ENCODE measurements around the gene FBXL22. TPM values are rescaled to one million over a fixed set of nuclear protein-coding genes. Genes with fewer than 3 reads are reported as not detected.

The FBXL22 gene
- total and polyA plus RNA-seq, 2 donors (not counting 1 experiment from before 2014, with no cell fraction given) = 0.30 to 2.5 TPM

DNA sequence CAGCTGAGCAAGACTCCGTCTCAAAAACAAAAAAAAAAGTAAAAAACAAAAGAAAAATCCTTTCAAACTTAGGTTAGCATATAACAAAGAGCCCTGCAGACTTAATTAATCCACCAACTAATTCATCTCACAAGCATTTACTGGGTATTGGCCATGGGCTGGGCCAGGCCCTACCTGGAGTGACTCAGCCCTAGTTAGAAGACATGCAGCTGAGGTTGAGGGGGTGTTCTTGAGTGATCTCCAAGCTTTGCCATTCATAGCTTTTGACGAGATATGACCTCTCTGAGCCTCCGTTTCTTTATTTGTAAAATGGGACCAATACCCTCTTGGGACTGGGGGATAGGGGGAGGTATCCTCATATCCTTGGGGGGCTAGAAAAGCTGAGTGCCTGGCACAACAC, 7.8 kb downstream of the FBXL22 start:
- POLR2A ChIA-PET = interaction anchor here (0.6 to 0.7 kb wide), 2 partner anchors 22 to 103 kb away, joined by 3 read pairs; no protein-coding TSS in a partner anchor

DNA sequence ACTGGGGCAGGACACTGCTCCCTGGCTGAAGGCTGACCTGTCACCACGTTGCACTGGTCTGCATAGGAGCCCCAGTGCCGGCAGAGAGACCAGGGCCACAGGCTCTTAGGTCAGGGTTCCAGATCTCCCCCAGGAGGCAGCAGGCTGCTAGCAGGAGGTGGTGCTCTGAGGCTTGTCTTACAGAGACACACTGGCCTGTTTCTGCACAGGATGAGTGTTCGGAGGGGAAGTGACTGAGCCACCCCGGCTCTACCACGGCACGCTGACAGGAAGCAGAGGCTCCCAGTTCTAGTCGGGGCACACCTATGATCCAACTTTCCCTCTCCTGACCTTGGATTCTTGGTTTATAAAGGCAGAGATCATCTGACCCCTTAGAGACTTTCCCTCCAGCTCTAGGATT, 8.6 kb downstream of the FBXL22 start:
- H3K4me2 ChIP-seq (replicated peaks; ENCODE audit: low read depth, low read length, poor library complexity, severe bottlenecking) = peak overlapping the region; percentile 44
- H3K4me3 Mint-ChIP-seq = no peak overlapping the region
- no peaks in the 10 kb centered on the region for H3K9me3 ChIP-seq (ENCODE audit: control extremely low read depth in 1 of 3, control insufficient read depth in 2 of 3, insufficient read depth in 1 of 3, low read length in 2 of 3)
- no peaks in the 10 kb centered on the region for H3K27me3 Mint-ChIP-seq
- no peaks in the 10 kb centered on the region for H3K27me3 ChIP-seq (replicated peaks in 1 of 4; ENCODE audit: control extremely low read depth in 1 of 4, control insufficient read depth in 3 of 4, insufficient read depth in 4 of 4, low read length in 3 of 4)
- peaks cover 48% of the 10 kb centered on the region for H3K4me1 Mint-ChIP-seq
- H3K36me3 ChIP-seq (replicated peaks in 1 of 2; ENCODE audit: control extremely low read depth in 1 of 2, control insufficient read depth in 1 of 2, extremely low read depth in 1 of 2, insufficient read depth in 2 of 2, low read length in 1 of 2) = peaks cover 0 to 30% of the 10 kb centered on the region in 2 experiments
- WGBS (ENCODE audit: insufficient coverage) = 2% methylated on average over 7 of the region's 7 CpGs
- TF ChIP-seq EZH2 (IDR thresholded peaks at IDR 0.05; ENCODE audit: borderline replicate concordance, insufficient read depth, low read depth, low read length, poor library complexity, severe bottlenecking) = no peak
- TF ChIP-seq, protein P1, sequence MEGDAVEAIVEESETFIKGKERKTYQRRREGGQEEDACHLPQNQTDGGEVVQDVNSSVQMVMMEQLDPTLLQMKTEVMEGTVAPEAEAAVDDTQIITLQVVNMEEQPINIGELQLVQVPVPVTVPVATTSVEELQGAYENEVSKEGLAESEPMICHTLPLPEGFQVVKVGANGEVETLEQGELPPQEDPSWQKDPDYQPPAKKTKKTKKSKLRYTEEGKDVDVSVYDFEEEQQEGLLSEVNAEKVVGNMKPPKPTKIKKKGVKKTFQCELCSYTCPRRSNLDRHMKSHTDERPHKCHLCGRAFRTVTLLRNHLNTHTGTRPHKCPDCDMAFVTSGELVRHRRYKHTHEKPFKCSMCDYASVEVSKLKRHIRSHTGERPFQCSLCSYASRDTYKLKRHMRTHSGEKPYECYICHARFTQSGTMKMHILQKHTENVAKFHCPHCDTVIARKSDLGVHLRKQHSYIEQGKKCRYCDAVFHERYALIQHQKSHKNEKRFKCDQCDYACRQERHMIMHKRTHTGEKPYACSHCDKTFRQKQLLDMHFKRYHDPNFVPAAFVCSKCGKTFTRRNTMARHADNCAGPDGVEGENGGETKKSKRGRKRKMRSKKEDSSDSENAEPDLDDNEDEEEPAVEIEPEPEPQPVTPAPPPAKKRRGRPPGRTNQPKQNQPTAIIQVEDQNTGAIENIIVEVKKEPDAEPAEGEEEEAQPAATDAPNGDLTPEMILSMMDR (IDR thresholded peaks at IDR 0.05) = no peak
- no peak overlapping the region for H3K9ac ChIP-seq (ENCODE audit: low read length)
- CTCF ChIA-PET = interaction anchor here (0.9 to 1.5 kb wide), 2 partner anchors 100 to 405 kb away, joined by 3 to 4 read pairs; no protein-coding TSS in a partner anchor
- ATAC-seq (ENCODE audit: low read depth) (peak; percentile 19), DNase-seq (peak; percentile 51)
- peaks cover 12% of the 10 kb centered on the region for H3K79me2 ChIP-seq (ENCODE audit: control insufficient read depth, insufficient read depth, low read length)
- H3K27ac Mint-ChIP-seq = peak overlapping the region; percentile 86
- peak overlapping the region; percentile 31 for H2AFZ ChIP-seq (ENCODE audit: insufficient read depth, low read depth, low read length, poor library complexity, severe bottlenecking)
- peaks cover 39 to 48% of the 10 kb centered on the region in 2 donors for H3K4me1 ChIP-seq (ENCODE audit: control insufficient read depth in 2 of 2, insufficient read depth in 2 of 2, low read length in 2 of 2)
- no peaks in the 10 kb centered on the region for H4K20me1 ChIP-seq (ENCODE audit: control insufficient read depth, insufficient read depth, low read length, poor library complexity, severe bottlenecking)
- intact Hi-C loops (cut with micrococcal nuclease) = no loop called here
- POLR2A ChIA-PET = interaction anchor here (0.6 kb wide), 1 partner anchor 1189 kb away, joined by 4 read pairs; no protein-coding TSS in a partner anchor
- H3K9me3 Mint-ChIP-seq (ENCODE audit: insufficient read depth) = no peaks in the 10 kb centered on the region
- peak overlapping the region; percentile 39 to 65 for H3K27ac ChIP-seq (ENCODE audit: low read length in 2 of 2)
- H3K4me3 ChIP-seq (ENCODE audit: control extremely low read depth in 1 of 5, extremely low read depth in 1 of 5, insufficient read depth in 1 of 5, low read depth in 2 of 5, low read length in 4 of 5) = no peak overlapping the region

More for the DNA sequence above, 7.8 kb downstream of the FBXL22 start:
- Histone ChIP-seq H3K4me3 (ENCODE audit: control extremely low read depth in 1 of 5, extremely low read depth in 1 of 5, insufficient read depth in 1 of 5, low read depth in 2 of 5, low read length in 4 of 5) (no peak overlapping the region), H3K79me2 (ENCODE audit: control insufficient read depth, insufficient read depth, low read length) (peaks cover 12% of the 10 kb centered on the region), H3K36me3 (replicated peaks in 1 of 2; ENCODE audit: control extremely low read depth in 1 of 2, control insufficient read depth in 1 of 2, extremely low read depth in 1 of 2, insufficient read depth in 2 of 2, low read length in 1 of 2) (peaks cover 0 to 25% of the 10 kb centered on the region in 2 experiments), H4K20me1 (ENCODE audit: control insufficient read depth, insufficient read depth, low read length, poor library complexity, severe bottlenecking) (no peaks in the 10 kb centered on the region), H3K9me3 (ENCODE audit: control extremely low read depth in 1 of 3, control insufficient read depth in 2 of 3, insufficient read depth in 1 of 3, low read length in 2 of 3) (no peaks in the 10 kb centered on the region), H3K27me3 (replicated peaks in 1 of 4; ENCODE audit: control extremely low read depth in 1 of 4, control insufficient read depth in 3 of 4, insufficient read depth in 4 of 4, low read length in 3 of 4) (no peaks in the 10 kb centered on the region), H3K4me1 (ENCODE audit: control insufficient read depth in 2 of 2, insufficient read depth in 2 of 2, low read length in 2 of 2) (peaks cover 34 to 45% of the 10 kb centered on the region in 2 donors), H3K9ac (ENCODE audit: low read length) (no peak overlapping the region), H2AFZ (ENCODE audit: insufficient read depth, low read depth, low read length, poor library complexity, severe bottlenecking) (no peak overlapping the region), H3K27ac (ENCODE audit: low read length in 2 of 2) (no peak overlapping the region), H3K4me2 (replicated peaks; ENCODE audit: low read depth, low read length, poor library complexity, severe bottlenecking) (peak overlapping the region; percentile 44)
- 94% methylated on average over 2 of the region's 3 CpGs for WGBS (ENCODE audit: insufficient coverage)
- CTCF ChIA-PET = interaction anchor here (0.7 kb wide), 1 partner anchor 10 kb away, joined by 4 read pairs; no protein-coding TSS in a partner anchor
- H3K27ac Mint-ChIP-seq = no peak overlapping the region
- no peak overlapping the region for H3K4me3 Mint-ChIP-seq
- no peaks in the 10 kb centered on the region for H3K27me3 Mint-ChIP-seq
- no peak for ATAC-seq (ENCODE audit: low read depth)
- no peak for TF ChIP-seq EZH2 (IDR thresholded peaks at IDR 0.05; ENCODE audit: borderline replicate concordance, insufficient read depth, low read depth, low read length, poor library complexity, severe bottlenecking)
- TF ChIP-seq, protein P1 (IDR thresholded peaks at IDR 0.05) = no peak
- no peaks in the 10 kb centered on the region for H3K9me3 Mint-ChIP-seq (ENCODE audit: insufficient read depth)
- H3K4me1 Mint-ChIP-seq = peaks cover 45% of the 10 kb centered on the region
- intact Hi-C loops (cut with micrococcal nuclease) = no loop called here
- DNase-seq = no peak
